Kasumi-1 (cell line): Measurements from ENCODE around the gene ABCF1.
A peak's percentile ranks its signal among the peaks of the same experiment; 100 is the strongest.

Experiments
- DNase-seq, 2 experiments: peaks; one replicate each; lab custom pipeline; 2025; lab: John Stamatoyannopoulos, UW

The ABCF1 gene

GRCh38 chr6:30557683-30557981 is 13.6 kb upstream of the ABCF1 start:
- DNase-seq, result peak; percentile 62 to 77

GRCh38 chr6:30560930-30561329 is 10.3 kb upstream of the ABCF1 start:
- DNase-seq, result no peak

- no peak for DNase-seq
Observed at GRCh38 chr6:30562470-30563425, 8.5 kb upstream of the ABCF1 start.

GRCh38 chr6:30564114-30564513 is 7.1 kb upstream of the ABCF1 start:
- no peak for DNase-seq

- no peak for DNase-seq
Observed at GRCh38 chr6:30565772-30566171, 5.5 kb upstream of the ABCF1 start.

GRCh38 chr6:30568245-30568644 is 3.0 kb upstream of the ABCF1 start:
- DNase-seq, result no peak

- no peak for DNase-seq
Observed at GRCh38 chr6:30570263-30570662, 979 bp upstream of the ABCF1 start.

- DNase-seq, result peak in 1 of 2 experiments; percentile 34
Observed at GRCh38 chr6:30570740-30571074, 535 bp upstream of the ABCF1 start.

- DNase-seq, result no peak
Observed at GRCh38 chr6:30571762-30572082, 480 bp downstream of the ABCF1 start.

GRCh38 chr6:30572148-30572547 is 906 bp downstream of the ABCF1 start:
- DNase-seq, result no peak

GRCh38 chr6:30573113-30573512 is 1.9 kb downstream of the ABCF1 start:
- DNase-seq, result no peak

- no peak for DNase-seq
Observed at GRCh38 chr6:30578051-30578450, 6.8 kb downstream of the ABCF1 start.

GRCh38 chr6:30583921-30584320 is 12.7 kb downstream of the ABCF1 start:
- no peak for DNase-seq

- DNase-seq, result no peak
Observed at GRCh38 chr6:30589754-30590358, 18.6 kb downstream of the ABCF1 start.

GRCh38 chr6:30590509-30590908 is 19.3 kb downstream of the ABCF1 start:
- no peak for DNase-seq

- no peak for DNase-seq
Observed at GRCh38 chr6:30591008-30591407, 19.8 kb downstream of the ABCF1 start.

- DNase-seq, result no peak
Observed at GRCh38 chr6:30592287-30592686, 21.0 kb downstream of the ABCF1 start.

- DNase-seq, result peak; percentile 47 to 62
Observed at GRCh38 chr6:30597315-30598144, 26.3 kb downstream of the ABCF1 start.

GRCh38 chr6:30598912-30599624 is 27.8 kb downstream of the ABCF1 start:
- no peak for DNase-seq

- DNase-seq, result no peak
Observed at GRCh38 chr6:30599625-30600324, 28.5 kb downstream of the ABCF1 start.

GRCh38 chr6:30600451-30600961 is 29.3 kb downstream of the ABCF1 start:
- no peak for DNase-seq

- no peak for DNase-seq
Observed at GRCh38 chr6:30601436-30601814, 30.2 kb downstream of the ABCF1 start.
